Skin of body (tissue), 2 donors: ENCODE data around the gene TMPRSS12. TPM values are rescaled to one million over a fixed set of nuclear protein-coding genes. Genes with fewer than 3 reads are reported as not detected.
A peak's percentile ranks its signal among the peaks of the same experiment; 100 is the strongest.
"Not testable (repeated sequence)": the region's sequence is repeated elsewhere in the genome, so short reads cannot be mapped to it uniquely, and the experiment has no call there.

Source experiments
- DNase-seq: peaks from one replicate; lab custom pipeline; 2025; lab: John Stamatoyannopoulos, UW
- total RNA-seq: library from RNA; depleted of rRNA; stranded (reverse); fragments of >200 nt; gene quantifications from one replicate; pipeline ENCODE4 v1.2.3, GENCODE V29; 2014

The TMPRSS12 gene
- total RNA-seq = not detected

- DNase-seq = no peak
Measured at GRCh38 chr12:50842637-50843493, at the start of gene TMPRSS12. TSS of gene TMPRSS12 (plus strand) at chr12:50842926. CDS start at chr12:50842965, 39 bp downstream.

GRCh38 chr12:50799908-50800307 lies 42.8 kb upstream of the TMPRSS12 start:
- DNase-seq = no peak

GRCh38 chr12:50803230-50803875 lies 39.4 kb upstream of the TMPRSS12 start:
- DNase-seq = no peak

- no peak for DNase-seq
Measured at GRCh38 chr12:50806176-50806575, 36.5 kb upstream of the TMPRSS12 start.

GRCh38 chr12:50809131-50809530 lies 33.6 kb upstream of the TMPRSS12 start:
- DNase-seq = not testable (repeated sequence)

- not testable (repeated sequence) for DNase-seq
Measured at GRCh38 chr12:50814921-50815320, 27.8 kb upstream of the TMPRSS12 start.

GRCh38 chr12:50820177-50820576 lies 22.5 kb upstream of the TMPRSS12 start:
- no peak for DNase-seq

GRCh38 chr12:50822082-50822481 lies 20.6 kb upstream of the TMPRSS12 start:
- no peak for DNase-seq

- DNase-seq = not testable (repeated sequence)
Measured at GRCh38 chr12:50823724-50824123, 19.0 kb upstream of the TMPRSS12 start.

GRCh38 chr12:50824914-50825313 lies 17.8 kb upstream of the TMPRSS12 start:
- no peak for DNase-seq

GRCh38 chr12:50825372-50825838 lies 17.3 kb upstream of the TMPRSS12 start:
- peak; percentile 81 for DNase-seq

GRCh38 chr12:50828121-50828520 lies 14.6 kb upstream of the TMPRSS12 start:
- DNase-seq = no peak

GRCh38 chr12:50828886-50829285 lies 13.8 kb upstream of the TMPRSS12 start:
- no peak for DNase-seq

- not testable (repeated sequence) for DNase-seq
Measured at GRCh38 chr12:50833801-50834200, 8.9 kb upstream of the TMPRSS12 start.

- no peak for DNase-seq
Measured at GRCh38 chr12:50839042-50839441, 3.7 kb upstream of the TMPRSS12 start.

- DNase-seq = no peak
Measured at GRCh38 chr12:50840809-50841487, 1.8 kb upstream of the TMPRSS12 start.

GRCh38 chr12:50841716-50842531 lies 802 bp upstream of the TMPRSS12 start:
- no peak for DNase-seq

GRCh38 chr12:50845021-50845647 lies 2.4 kb downstream of the TMPRSS12 start:
- DNase-seq = no peak

GRCh38 chr12:50848963-50849362 lies 6.2 kb downstream of the TMPRSS12 start:
- DNase-seq = no peak

- not testable (repeated sequence) for DNase-seq
Measured at GRCh38 chr12:50855218-50855617, 12.5 kb downstream of the TMPRSS12 start.

GRCh38 chr12:50855679-50856078 lies 13.0 kb downstream of the TMPRSS12 start:
- not testable (repeated sequence) for DNase-seq
